ENCODE results near the gene NAA60. TPM values are rescaled to one million over a fixed set of nuclear protein-coding genes. Genes with fewer than 3 reads are reported as not detected.

Gene NAA60
- 10 to 100 TPM; 19.1 to 64.9 (median 26.2) TPM for polyA plus RNA-seq

DNA sequence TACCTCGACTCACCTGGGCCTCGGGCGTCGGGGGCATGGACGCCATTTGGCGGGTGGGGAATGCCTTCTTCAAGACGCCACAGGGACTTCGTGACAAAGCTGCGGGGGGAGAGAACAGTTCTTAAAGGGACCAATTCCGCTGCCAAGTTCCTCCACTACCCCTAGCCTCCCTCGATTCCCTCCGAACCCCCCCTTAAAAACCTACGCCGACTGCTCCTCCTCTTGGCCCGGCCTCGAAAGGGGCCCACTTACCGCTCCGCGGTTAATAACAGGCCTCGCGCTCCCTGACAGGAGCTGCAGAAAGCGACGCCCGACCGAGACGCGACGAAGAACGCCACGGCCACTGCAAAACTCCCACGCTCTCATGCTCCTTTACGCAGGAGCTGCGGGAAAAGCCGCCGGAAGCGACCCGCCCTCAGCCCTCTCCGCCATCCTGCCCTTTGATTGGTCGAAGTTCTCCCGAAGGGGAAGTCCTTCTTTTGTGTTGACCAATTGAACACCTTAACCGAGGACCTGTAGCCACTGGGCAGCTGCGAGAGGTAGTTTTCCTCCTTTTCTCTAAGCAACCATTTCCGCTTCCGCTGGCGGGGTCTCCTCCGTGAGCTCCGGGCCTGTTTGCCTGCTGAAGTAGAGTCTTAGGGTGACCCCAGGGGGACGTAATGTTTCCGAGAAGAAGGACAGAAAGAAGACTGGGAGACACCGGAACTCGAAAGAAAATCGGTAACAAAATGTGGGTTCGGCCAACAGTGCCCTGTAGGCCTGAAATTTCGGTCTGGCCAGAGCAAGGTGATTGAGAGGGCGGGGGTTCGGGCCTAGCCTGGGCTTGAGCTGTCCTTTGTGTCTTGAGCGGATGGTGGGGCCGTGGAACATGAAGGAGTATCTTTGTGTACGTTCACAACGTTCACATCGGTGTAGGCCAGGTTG lies at the start of gene NAA60, which contains the start of gene ZNF597:
Gene NAA60, plus strand, starts transcription at position 573 of the 924 bp plus-strand sequence. CDS start 32,548 bp downstream, outside the sequence.
Gene ZNF597, minus strand, starts transcription at position 397 of the 924 bp plus-strand sequence. Its CDS starts 351 bp downstream, at position 46.
- peak; percentile 82 to 85 (median 83) for DNase-seq
- peaks cover 0 to 13% (median 5%) of the 10 kb centered on the region in 6 donors for H3K9me3 Mint-ChIP-seq
- peak within 1 kb of the TSS; percentile 95 to 99 (median 97) for H3K4me3 Mint-ChIP-seq
- peaks cover 28 to 33% of the 10 kb centered on the region in 2 donors for H3K4me1 Mint-ChIP-seq
- H3K36me3 Mint-ChIP-seq: peaks cover 13 to 25% (median 22%) of the 10 kb centered on the region in 3 donors
- H3K27me3 Mint-ChIP-seq (ENCODE audit: low read depth in 3 of 3): peaks cover 5 to 14% (median 6%) of the 10 kb centered on the region in 3 donors
- H3K27ac Mint-ChIP-seq: peak within 1 kb of the TSS; percentile 93 to 98 (median 94)

DNA sequence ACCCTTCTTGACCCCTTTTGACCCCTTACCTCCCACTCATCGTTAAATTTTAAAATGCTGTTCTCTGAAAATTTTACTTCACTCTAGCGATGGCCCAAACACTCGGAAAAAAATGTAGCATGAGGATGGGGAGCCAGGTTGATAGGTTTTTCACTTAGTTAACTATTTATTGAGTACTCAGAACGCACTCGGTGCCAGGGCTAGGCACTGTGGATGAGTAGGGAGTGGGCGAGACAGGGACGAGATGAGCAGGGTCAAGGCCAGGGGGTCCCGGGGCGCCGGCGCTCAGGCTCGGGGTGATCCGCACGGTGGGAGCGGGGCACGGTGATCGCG lies 43.1 kb upstream of the NAA60 start:
- Mint-ChIP-seq H3K4me3 (peak overlapping the region; percentile 86 to 95 (median 92)), H3K36me3 (peaks cover 20 to 43% (median 43%) of the 10 kb centered on the region in 3 donors), H3K27ac (peak overlapping the region; percentile 73 to 93 (median 80)), H3K4me1 (peaks cover 56 to 81% of the 10 kb centered on the region in 2 donors), H3K27me3 (ENCODE audit: low read depth in 3 of 3) (peaks cover 0 to 2% (median 2%) of the 10 kb centered on the region in 3 donors), H3K9me3 (peaks cover 0 to 3% (median under 1%) of the 10 kb centered on the region in 6 donors)
- no peak for DNase-seq

DNA sequence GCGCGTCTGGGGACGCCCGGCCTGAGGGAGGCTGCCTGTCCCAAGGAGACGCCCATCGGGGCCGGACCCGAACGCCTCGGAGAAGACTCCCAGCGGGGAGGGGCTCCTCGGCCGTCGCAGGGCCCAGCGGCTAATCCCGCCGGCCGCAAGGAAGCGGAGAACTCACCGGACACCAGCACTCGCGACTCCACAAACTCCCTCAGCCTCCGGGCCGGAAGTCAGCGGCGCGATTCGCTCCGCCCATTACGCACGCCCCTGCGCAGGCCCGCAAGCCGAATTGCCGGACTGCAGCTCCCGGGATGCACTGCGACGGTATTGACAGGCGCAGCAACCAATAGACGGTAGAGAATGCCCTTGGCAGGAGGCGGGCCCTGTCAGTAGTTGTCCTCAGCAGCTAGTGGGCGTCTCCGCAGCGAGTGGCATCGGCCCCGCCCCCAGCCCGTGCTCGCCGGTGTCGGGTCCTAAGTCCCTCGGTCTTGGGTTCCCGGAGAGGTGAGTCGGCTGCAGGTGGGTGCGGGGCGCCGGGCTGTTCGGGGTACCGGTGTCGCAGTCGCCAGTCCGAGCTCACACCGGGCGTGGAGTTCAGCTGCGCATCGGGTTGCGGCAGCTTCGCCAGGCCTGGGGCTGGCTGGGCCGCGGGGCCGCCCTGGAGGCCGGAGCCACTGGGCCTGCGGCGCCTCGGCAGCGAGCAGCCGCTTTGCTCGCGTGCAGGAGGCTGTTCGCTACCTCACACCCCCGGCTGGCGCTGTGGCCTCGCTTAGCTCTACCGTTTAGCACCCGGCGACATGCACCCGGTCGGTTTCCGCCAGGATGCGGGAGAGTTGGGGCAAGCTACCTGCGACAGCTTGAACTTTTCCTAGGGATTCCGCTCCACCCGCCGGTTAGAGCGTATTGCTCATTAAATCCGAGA lies 42.4 kb upstream of the NAA60 start, which contains the start of the genes ZNF174 and ZSCAN32:
Gene ZNF174, plus strand, starts transcription at position 437 of the 910 bp plus-strand sequence. CDS start 790 bp downstream, outside the sequence.
Gene ZSCAN32, minus strand, starts transcription at position 226 of the 910 bp plus-strand sequence. CDS start 3,447 bp downstream, outside the sequence.
- Mint-ChIP-seq H3K27ac (peak within 1 kb of the TSS; percentile 80 to 93 (median 91)), H3K36me3 (peaks cover 24 to 45% (median 44%) of the 10 kb centered on the region in 3 donors), H3K4me1 (peaks cover 55 to 78% of the 10 kb centered on the region in 2 donors), H3K9me3 (peaks cover under 1 to 7% (median 6%) of the 10 kb centered on the region in 6 donors), H3K27me3 (ENCODE audit: low read depth in 3 of 3) (peaks cover 0 to 2% (median 2%) of the 10 kb centered on the region in 3 donors), H3K4me3 (peak within 1 kb of the TSS; percentile 86 to 95 (median 92))
- peak; percentile 99 for DNase-seq

DNA sequence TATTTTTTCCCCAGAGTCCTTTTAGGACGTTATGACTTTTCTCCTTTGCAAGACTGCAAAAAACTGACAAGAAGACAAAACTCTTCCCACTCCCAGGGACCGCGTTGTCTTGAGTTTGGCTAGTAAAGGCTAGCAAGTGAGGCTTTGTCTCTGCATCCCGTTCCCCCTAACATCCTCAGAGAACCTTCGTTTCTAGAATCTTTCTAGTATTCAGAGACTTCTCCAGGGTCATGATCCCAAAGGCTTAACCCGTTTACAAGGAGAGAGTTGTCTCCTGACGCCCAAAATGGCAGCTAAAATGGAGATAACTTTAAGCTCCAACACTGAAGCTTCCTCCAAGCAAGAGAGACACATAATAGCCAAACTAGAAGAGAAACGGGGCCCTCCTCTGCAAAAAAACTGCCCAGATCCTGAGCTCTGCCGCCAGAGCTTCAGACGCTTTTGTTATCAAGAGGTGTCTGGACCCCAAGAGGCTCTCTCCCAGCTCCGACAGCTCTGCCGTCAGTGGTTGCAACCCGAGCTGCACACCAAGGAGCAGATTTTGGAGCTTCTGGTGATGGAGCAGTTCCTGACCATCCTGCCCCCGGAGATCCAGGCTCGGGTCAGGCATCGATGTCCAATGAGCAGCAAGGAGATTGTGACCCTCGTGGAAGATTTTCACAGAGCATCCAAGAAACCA lies 41.6 kb upstream of the NAA60 start:
- peaks cover 48 to 74% of the 10 kb centered on the region in 2 donors for H3K4me1 Mint-ChIP-seq
- H3K36me3 Mint-ChIP-seq: peaks cover 24 to 45% (median 44%) of the 10 kb centered on the region in 3 donors
- peaks cover 0 to 2% (median 2%) of the 10 kb centered on the region in 3 donors for H3K27me3 Mint-ChIP-seq (ENCODE audit: low read depth in 3 of 3)
- peaks cover 7 to 16% (median 14%) of the 10 kb centered on the region in 6 donors for H3K9me3 Mint-ChIP-seq
- DNase-seq: no peak
- peak overlapping the region; percentile 71 to 91 (median 90) for H3K27ac Mint-ChIP-seq
- peak overlapping the region; percentile 86 to 95 (median 92) for H3K4me3 Mint-ChIP-seq

DNA sequence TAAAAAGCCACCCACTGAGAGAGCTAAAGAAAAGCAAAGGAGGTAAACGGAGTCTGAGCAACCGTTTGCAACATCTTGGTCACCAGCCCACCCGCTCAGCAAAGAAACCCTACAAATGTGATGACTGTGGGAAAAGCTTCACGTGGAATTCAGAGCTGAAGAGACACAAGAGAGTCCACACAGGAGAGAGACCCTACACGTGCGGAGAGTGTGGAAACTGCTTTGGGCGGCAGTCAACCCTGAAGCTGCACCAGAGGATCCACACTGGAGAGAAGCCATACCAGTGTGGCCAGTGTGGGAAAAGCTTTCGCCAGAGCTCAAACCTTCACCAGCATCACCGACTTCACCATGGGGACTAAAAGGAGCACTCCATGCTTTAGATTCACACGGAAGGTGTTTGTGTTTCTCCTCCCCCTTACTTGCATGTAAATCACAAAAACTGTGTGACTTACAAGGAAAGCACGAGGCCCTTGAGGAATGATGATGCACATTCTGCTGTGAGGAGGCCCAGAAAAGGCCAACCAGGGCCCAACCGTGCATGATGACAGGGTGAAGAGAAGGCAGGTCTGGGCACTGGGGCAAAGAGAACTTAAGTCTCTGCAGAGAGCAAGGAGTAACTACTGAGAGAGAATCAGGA lies 34.8 kb upstream of the NAA60 start:
- H3K4me3 Mint-ChIP-seq: no peak overlapping the region
- peaks cover 25 to 75% (median 67%) of the 10 kb centered on the region in 6 donors for H3K9me3 Mint-ChIP-seq
- peaks cover 49 to 61% (median 60%) of the 10 kb centered on the region in 3 donors for H3K36me3 Mint-ChIP-seq

DNA sequence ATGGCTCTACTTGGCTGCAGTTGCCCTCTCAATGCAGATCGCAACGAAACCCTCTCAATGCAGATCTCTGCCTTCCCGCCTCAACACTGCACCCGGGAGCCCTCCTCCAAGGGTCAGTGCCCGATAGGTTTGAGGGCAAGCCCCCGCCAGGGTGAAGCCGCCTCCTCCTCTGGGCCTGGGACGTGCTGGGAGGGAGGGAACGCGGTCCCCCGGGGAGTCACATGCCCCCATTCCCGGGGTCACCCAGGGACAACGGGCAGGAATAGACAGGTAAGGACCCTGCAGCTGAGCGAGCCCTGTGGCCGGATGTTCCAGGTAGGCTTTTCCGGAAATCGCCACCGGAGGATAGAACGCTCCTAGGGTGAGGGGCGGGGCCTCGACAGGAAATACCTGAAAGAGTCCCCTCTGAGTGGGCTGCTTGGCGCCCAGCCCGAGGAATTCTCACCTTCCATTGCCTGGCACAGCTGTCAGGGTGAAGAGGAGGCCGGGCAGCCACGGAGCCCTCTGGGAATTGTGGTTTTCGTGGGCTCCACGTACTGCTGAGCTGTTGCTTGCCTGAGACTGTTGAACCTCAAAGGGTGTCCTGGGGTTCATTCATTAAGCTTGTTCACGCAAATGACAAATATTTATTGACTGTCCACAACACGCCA lies 29.6 kb upstream of the NAA60 start:
- no peak overlapping the region for H3K4me3 Mint-ChIP-seq
- H3K9me3 Mint-ChIP-seq: peaks cover 11 to 69% (median 51%) of the 10 kb centered on the region in 6 donors
- H3K27me3 Mint-ChIP-seq (ENCODE audit: low read depth in 3 of 3): peaks cover 2 to 8% (median 2%) of the 10 kb centered on the region in 3 donors
- H3K4me1 Mint-ChIP-seq: no peaks in the 10 kb centered on the region
- H3K36me3 Mint-ChIP-seq: peaks cover 14 to 22% (median 20%) of the 10 kb centered on the region in 3 donors
- DNase-seq: no peak
- no peak overlapping the region for H3K27ac Mint-ChIP-seq

More for the DNA sequence above, 34.8 kb upstream of the NAA60 start:
- H3K27ac Mint-ChIP-seq: no peak overlapping the region
- peaks cover 11 to 18% of the 10 kb centered on the region in 2 donors for H3K4me1 Mint-ChIP-seq
- no peak for DNase-seq
- H3K27me3 Mint-ChIP-seq (ENCODE audit: low read depth in 3 of 3): peaks cover 0 to 3% (median 0%) of the 10 kb centered on the region in 3 donors

DNA sequence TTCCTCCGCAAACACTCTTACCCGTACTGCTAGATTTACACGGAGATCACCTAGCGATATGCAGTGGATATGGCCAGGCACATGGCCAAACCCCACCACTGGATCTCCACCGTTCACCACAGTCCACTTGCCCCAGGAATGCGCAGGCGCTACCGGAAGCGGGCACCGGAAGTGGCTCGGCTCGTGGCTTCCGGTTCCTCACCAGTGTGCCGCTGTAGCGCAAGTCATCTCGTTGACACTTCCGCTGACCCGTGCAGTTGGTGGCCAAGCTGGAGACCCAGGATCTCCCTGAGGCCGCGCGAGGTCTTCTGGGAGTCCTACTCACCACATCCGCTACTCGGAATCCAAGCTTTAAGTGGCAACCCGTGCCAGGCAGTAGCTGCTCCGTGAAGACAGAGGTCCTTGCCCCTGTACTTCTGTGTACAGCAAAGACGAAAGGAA lies 11.7 kb upstream of the NAA60 start:
- Mint-ChIP-seq H3K4me3 (peak overlapping the region; percentile 44 to 70 (median 66)), H3K27ac (peak overlapping the region; percentile 40 to 91 (median 68)), H3K36me3 (peaks cover 5 to 16% (median 14%) of the 10 kb centered on the region in 3 donors), H3K27me3 (ENCODE audit: low read depth in 3 of 3) (peaks cover 4 to 25% (median 12%) of the 10 kb centered on the region in 3 donors), H3K9me3 (peaks cover 0 to 15% (median 4%) of the 10 kb centered on the region in 6 donors), H3K4me1 (peaks cover 19 to 23% of the 10 kb centered on the region in 2 donors)
- peak; percentile 64 to 74 (median 70) for DNase-seq

DNA sequence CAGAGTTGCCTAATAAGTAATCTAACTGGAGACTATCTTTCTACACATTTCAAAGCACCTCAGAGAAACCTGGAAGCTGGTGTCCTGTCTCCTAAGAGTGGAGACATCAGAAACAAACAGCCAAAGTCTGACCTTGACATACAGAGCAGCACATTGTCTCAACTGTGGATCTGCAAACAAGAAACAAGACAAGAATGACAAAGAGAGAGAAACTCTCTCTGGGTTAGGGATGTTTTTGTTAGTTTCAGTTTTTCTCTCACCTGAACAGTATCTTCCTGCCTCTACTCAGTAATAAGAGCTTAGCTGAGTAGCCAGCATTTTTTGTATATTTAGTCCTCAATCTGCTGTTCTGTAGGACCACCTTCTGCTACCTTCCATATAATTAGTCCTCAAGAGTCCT lies 9.1 kb upstream of the NAA60 start:
- peaks cover 4 to 25% (median 18%) of the 10 kb centered on the region in 3 donors for H3K27me3 Mint-ChIP-seq (ENCODE audit: low read depth in 3 of 3)
- no peak for DNase-seq
- H3K36me3 Mint-ChIP-seq: peaks cover 6 to 26% (median 15%) of the 10 kb centered on the region in 3 donors
- H3K9me3 Mint-ChIP-seq: peaks cover 0 to 21% (median 9%) of the 10 kb centered on the region in 6 donors
- H3K27ac Mint-ChIP-seq: peak overlapping the region in 1 of 6 donors; percentile 24
- no peak overlapping the region for H3K4me3 Mint-ChIP-seq
- H3K4me1 Mint-ChIP-seq: peaks cover 21 to 23% of the 10 kb centered on the region in 2 donors

DNA sequence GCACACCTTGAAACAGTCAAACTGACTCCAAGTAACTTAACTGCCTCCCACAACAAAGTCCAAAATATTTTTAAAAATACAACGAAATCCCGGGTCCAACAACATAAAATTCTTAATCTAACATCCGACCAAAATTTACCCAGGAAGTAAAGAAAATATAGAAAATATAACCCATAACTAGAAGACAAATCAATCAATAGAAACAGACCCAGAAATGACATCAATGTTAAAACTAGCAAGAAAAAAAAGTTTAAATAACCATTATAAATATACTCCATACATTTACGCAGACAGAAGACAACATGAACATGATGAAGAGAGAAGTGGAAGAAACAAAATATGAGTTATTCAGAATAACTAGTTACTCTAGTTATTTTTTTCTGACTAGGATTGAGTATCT lies 3.8 kb upstream of the NAA60 start:
- Mint-ChIP-seq H3K4me1 (peaks cover 25 to 29% of the 10 kb centered on the region in 2 donors), H3K27ac (no peak overlapping the region), H3K4me3 (no peak overlapping the region), H3K27me3 (ENCODE audit: low read depth in 3 of 3) (peaks cover 6 to 17% (median 15%) of the 10 kb centered on the region in 3 donors), H3K36me3 (peaks cover 13 to 29% (median 25%) of the 10 kb centered on the region in 3 donors), H3K9me3 (peaks cover 0 to 15% (median 7%) of the 10 kb centered on the region in 6 donors)
- no peak for DNase-seq

DNA sequence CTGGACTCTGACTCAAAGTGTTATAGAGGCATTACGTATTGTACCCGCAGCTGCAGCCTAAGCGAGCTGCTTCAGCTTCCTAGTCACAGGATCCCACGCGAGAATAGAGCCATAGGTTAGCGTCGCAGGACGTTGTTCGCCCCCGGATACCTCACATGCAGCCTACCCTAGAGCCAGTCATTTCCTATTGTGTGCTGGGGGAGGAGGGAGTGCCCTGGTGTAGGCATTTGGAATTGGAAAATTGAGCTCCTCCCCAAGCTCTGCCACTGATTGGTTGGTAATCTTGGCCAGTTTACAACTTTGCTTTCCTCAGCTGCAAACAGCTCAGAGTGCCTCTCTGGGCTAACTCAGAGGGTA lies 530 bp downstream of the NAA60 start:
- Mint-ChIP-seq H3K27ac (peak overlapping the region; percentile 93 to 98 (median 94)), H3K27me3 (ENCODE audit: low read depth in 3 of 3) (peaks cover 5 to 14% (median 6%) of the 10 kb centered on the region in 3 donors), H3K36me3 (peaks cover 13 to 25% (median 18%) of the 10 kb centered on the region in 3 donors), H3K4me3 (peak overlapping the region; percentile 95 to 99 (median 97)), H3K4me1 (peaks cover 28 to 33% of the 10 kb centered on the region in 2 donors), H3K9me3 (peaks cover 0 to 11% (median 5%) of the 10 kb centered on the region in 6 donors)
- peak in 2 of 3 donors; percentile 31 to 45 for DNase-seq

DNA sequence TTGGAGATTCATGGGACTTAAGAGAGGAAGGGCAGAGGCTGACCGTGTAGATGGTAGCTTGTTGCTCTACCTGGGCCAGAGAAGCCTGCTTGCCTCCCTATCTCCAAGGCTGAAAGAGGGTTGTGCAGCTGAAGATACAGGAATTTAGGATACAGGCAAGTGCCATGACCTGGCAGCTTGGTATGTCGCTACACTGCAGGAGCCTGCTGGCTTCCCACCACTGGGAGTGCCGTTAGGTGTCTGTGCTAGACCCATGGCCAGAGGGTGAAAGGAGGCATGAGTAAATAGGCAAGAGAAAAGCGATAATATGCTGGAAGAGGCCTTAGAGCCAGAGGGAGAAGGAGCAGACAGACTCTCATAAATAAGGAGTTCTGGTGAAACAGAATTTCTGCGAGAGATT lies 10.6 kb downstream of the NAA60 start:
- Mint-ChIP-seq H3K27me3 (ENCODE audit: low read depth in 3 of 3) (peaks cover 4 to 8% (median 6%) of the 10 kb centered on the region in 3 donors), H3K4me1 (peaks cover 17 to 21% of the 10 kb centered on the region in 2 donors), H3K4me3 (peak overlapping the region in 1 of 5 donors; percentile 14), H3K27ac (no peak overlapping the region), H3K9me3 (no peaks in the 10 kb centered on the region), H3K36me3 (no peaks in the 10 kb centered on the region)
- no peak for DNase-seq
